Measurements from ENCODE around the gene S100A16. TPM values are rescaled to one million over a fixed set of nuclear protein-coding genes. Genes with fewer than 3 reads are reported as not detected.
A peak's percentile ranks its signal among the peaks of the same experiment; 100 is the strongest.
"Not testable (repeated sequence)": the region's sequence is repeated elsewhere in the genome, so short reads cannot be mapped to it uniquely, and the experiment has no call there.

The S100A16 gene
- total RNA-seq, 2 experiments from 2014 or later = not detected

- H3K27ac ChIP-seq (ENCODE audit: low read depth, low read length, poor library complexity, severe bottlenecking); H3K4me3 ChIP-seq (ENCODE audit: low read depth, low read length, poor library complexity, severe bottlenecking); H3K4me2 ChIP-seq (ENCODE audit: low read length); H2AFZ ChIP-seq (ENCODE audit: low read length); H3K36me3 ChIP-seq (ENCODE audit: insufficient read depth, low read length); DNase-seq (ENCODE audit: low spot score); H3K9me3 ChIP-seq (ENCODE audit: low read length); H4K20me1 ChIP-seq (ENCODE audit: insufficient read depth, low read length); BruUV-seq (replicated peaks); POLR2A ChIA-PET; H3K9me2 ChIP-seq (ENCODE audit: insufficient read depth, low read length); CTCF ChIA-PET (ENCODE audit: unreplicated experiment); H3K79me2 ChIP-seq (ENCODE audit: insufficient read depth, low read depth, low read length); intact Hi-C loops (cut with micrococcal nuclease; ENCODE audit: unreplicated experiment): not testable (repeated sequence)
- peaks cover 13% of the 10 kb centered on the region for H3K4me1 ChIP-seq (ENCODE audit: insufficient read depth, low read length, poor library complexity, severe bottlenecking)
These were observed 37.9 kb downstream of the S100A16 start for GRCh38 chr1:153575081-153575491.

- Histone ChIP-seq H3K9me2 (ENCODE audit: insufficient read depth, low read length) (no peaks in the 10 kb centered on the region), H3K9me3 (ENCODE audit: low read length) (no peaks in the 10 kb centered on the region), H3K27ac (ENCODE audit: low read depth, low read length, poor library complexity, severe bottlenecking) (no peak overlapping the region), H3K4me2 (ENCODE audit: low read length) (no peak overlapping the region), H3K36me3 (ENCODE audit: insufficient read depth, low read length) (no peaks in the 10 kb centered on the region), H3K4me3 (ENCODE audit: low read depth, low read length, poor library complexity, severe bottlenecking) (no peak overlapping the region), H2AFZ (ENCODE audit: low read length) (no peak overlapping the region; the same call in 1 of the 2 replicates), H4K20me1 (ENCODE audit: insufficient read depth, low read length) (no peaks in the 10 kb centered on the region), H3K4me1 (ENCODE audit: insufficient read depth, low read length, poor library complexity, severe bottlenecking) (peaks cover 17% of the 10 kb centered on the region), H3K79me2 (ENCODE audit: insufficient read depth, low read depth, low read length) (no peaks in the 10 kb centered on the region)
- DNase-seq (ENCODE audit: low spot score) = no peak
- TF ChIP-seq EZH2phosphoT487 (IDR thresholded peaks at IDR 0.05; ENCODE audit: borderline replicate concordance, low read depth, low read length) = no peak
- no peak for TF ChIP-seq CTCF (conservative IDR thresholded peaks at IDR 0.05; ENCODE audit: low read length)
- POLR2A ChIA-PET = no interaction called here
- CTCF ChIA-PET (ENCODE audit: unreplicated experiment) = no interaction called here
- intact Hi-C loops (cut with micrococcal nuclease; ENCODE audit: unreplicated experiment) = loop anchor here (5.0 kb wide), 2 partner anchors 84 to 99 kb away; partner anchors contain the start of genes ILF2 and SNAPIN
- no TSS peak for BruUV-seq (replicated peaks)
These were observed 39.6 kb downstream of the S100A16 start for GRCh38 chr1:153573351-153573750.

- intact Hi-C loops (cut with micrococcal nuclease; ENCODE audit: unreplicated experiment) = loop anchor here (1.0 to 5.0 kb wide), 4 partner anchors 45 to 177 kb away; partner anchors contain the start of genes ILF2 and SNAPIN
- CTCF ChIA-PET (ENCODE audit: unreplicated experiment) = interaction anchor here (0.6 to 1.7 kb wide), 9 partner anchors 40 to 415 kb away, joined by 3 to 6 read pairs (median 3); partner anchors contain the start of genes CHTOP, JTB and S100A1
- H3K79me2 ChIP-seq (ENCODE audit: insufficient read depth, low read depth, low read length) = no peaks in the 10 kb centered on the region
- no peak overlapping the region for H3K4me3 ChIP-seq (ENCODE audit: low read depth, low read length, poor library complexity, severe bottlenecking)
- POLR2A ChIA-PET = interaction anchor here (0.5 to 1.5 kb wide), 7 partner anchors 13 to 608 kb away, joined by 3 to 6 read pairs (median 3); no protein-coding TSS in a partner anchor
- no peaks in the 10 kb centered on the region for H3K9me3 ChIP-seq (ENCODE audit: low read length)
- peak overlapping the region; percentile 96 for H2AFZ ChIP-seq (ENCODE audit: low read length)
- H3K4me1 ChIP-seq (ENCODE audit: insufficient read depth, low read length, poor library complexity, severe bottlenecking) = peaks cover 17% of the 10 kb centered on the region
- BruUV-seq (replicated peaks) = no TSS peak
- no peaks in the 10 kb centered on the region for H3K9me2 ChIP-seq (ENCODE audit: insufficient read depth, low read length)
- H3K36me3 ChIP-seq (ENCODE audit: insufficient read depth, low read length) = no peaks in the 10 kb centered on the region
- peak; percentile 83 for DNase-seq (ENCODE audit: low spot score)
- no peaks in the 10 kb centered on the region for H4K20me1 ChIP-seq (ENCODE audit: insufficient read depth, low read length)
- TF ChIP-seq CTCF (conservative IDR thresholded peaks at IDR 0.05; ENCODE audit: low read length) (peak; percentile 95), EZH2phosphoT487 (IDR thresholded peaks at IDR 0.05; ENCODE audit: borderline replicate concordance, low read depth, low read length) (no peak)
- H3K27ac ChIP-seq (ENCODE audit: low read depth, low read length, poor library complexity, severe bottlenecking) = no peak overlapping the region
- H3K4me2 ChIP-seq (ENCODE audit: low read length) = no peak overlapping the region
These were observed 40.3 kb downstream of the S100A16 start for GRCh38 chr1:153572569-153573015.
